GM23338 (cell line): ENCODE data around the gene PSMB7. TPM values are rescaled to one million over a fixed set of nuclear protein-coding genes. Genes with fewer than 3 reads are reported as not detected.

Experiments
- ATAC-seq: fragments of 200-7000 bp; cut with Tn5 transposase; 3 replicates; pipeline ENCODE4 v1.9.1; 2020
- DNase-seq: peaks from one replicate; pipeline ENCODE4 v3.0.0-alpha.2; 2015; ENCODE audit warnings: low spot score
- H2AFZ ChIP-seq: fragments of 200-600 bp; sonication (generic); 2 replicates; pipeline ENCODE4 v1.8.0; 2016; ENCODE audit warnings: antibody characterized with exemption, mild to moderate bottlenecking, moderate library complexity
- H3F3A ChIP-seq: fragments of 200-600 bp; sonication (generic); replicated peaks from 2 replicates; pipeline ENCODE4 v1.8.0; 2017; ENCODE audit warnings: antibody characterized with exemption, mixed run types, low read depth
- H3K27ac ChIP-seq: fragments of 200-600 bp; sonication (generic); 2 replicates; pipeline ENCODE4 v1.6.1; 2016; ENCODE audit warnings: low read depth
- H3K27me3 ChIP-seq: fragments of 200-600 bp; sonication (generic); 2 replicates; pipeline ENCODE4 v1.8.0; 2016; ENCODE audit warnings: mild to moderate bottlenecking, mixed run types, moderate library complexity; ENCODE audit not compliant: insufficient read depth
- H3K36me3 ChIP-seq: fragments of 200-600 bp; sonication (generic); 2 replicates; pipeline ENCODE4 v1.8.0; 2016; ENCODE audit warnings: mild to moderate bottlenecking; ENCODE audit not compliant: insufficient read depth
- H3K4me1 ChIP-seq: fragments of 200-600 bp; sonication (generic); 2 replicates; pipeline ENCODE4 v1.8.0; 2016; ENCODE audit warnings: mild to moderate bottlenecking, moderate library complexity; ENCODE audit not compliant: insufficient read depth
- H3K4me2 ChIP-seq: fragments of 200-600 bp; sonication (generic); 2 replicates; pipeline ENCODE4 v1.7.1; 2017; ENCODE audit warnings: mixed run types
- H3K4me3 ChIP-seq: fragments of 200-600 bp; sonication (generic); 2 replicates; pipeline ENCODE4 v1.6.1; 2016; ENCODE audit warnings: mixed run types
- H3K79me2 ChIP-seq: fragments of 200-600 bp; sonication (generic); replicated peaks from 2 replicates; pipeline ENCODE4 v1.8.0; 2017; ENCODE audit warnings: mild to moderate bottlenecking; ENCODE audit not compliant: insufficient read depth
- H3K9me2 ChIP-seq: fragments of 200-600 bp; sonication (generic); 2 replicates; pipeline ENCODE4 v1.8.0; 2017; ENCODE audit not compliant: insufficient read depth
- H4K20me1 ChIP-seq: fragments of 200-600 bp; sonication (generic); replicated peaks from 2 replicates; pipeline ENCODE4 v1.8.0; 2017; ENCODE audit warnings: mild to moderate bottlenecking; ENCODE audit not compliant: insufficient read depth
- H3K27ac Mint-ChIP-seq: 2 replicates; pipeline ENCODE4 v1.8.0; 2020; ENCODE audit warnings: inconsistent platforms, mild to moderate bottlenecking, moderate library complexity, mixed read lengths
- H3K27me3 Mint-ChIP-seq: 3 replicates; pipeline ENCODE4 v1.8.0; 2022; ENCODE audit warnings: low read depth, mild to moderate bottlenecking, moderate library complexity, mixed read lengths, inconsistent platforms; ENCODE audit not compliant: insufficient read depth, poor library complexity
- H3K36me3 Mint-ChIP-seq: 3 replicates; pipeline ENCODE4 v1.8.0; 2021; ENCODE audit warnings: low read depth, mild to moderate bottlenecking, inconsistent platforms, moderate library complexity, mixed read lengths
- H3K4me1 Mint-ChIP-seq: 3 replicates; pipeline ENCODE4 v1.8.0; 2020; ENCODE audit warnings: mild to moderate bottlenecking, inconsistent platforms, mixed read lengths
- H3K4me3 Mint-ChIP-seq: 3 replicates; pipeline ENCODE4 v1.8.0; 2021; ENCODE audit warnings: moderate library complexity, mild to moderate bottlenecking, inconsistent platforms, mixed read lengths
- H3K9me3 Mint-ChIP-seq: 3 replicates; pipeline ENCODE4 v1.8.0; 2020; ENCODE audit warnings: moderate library complexity, mild to moderate bottlenecking, inconsistent platforms, mixed read lengths
- CREB1 ChIP-seq: fragments of 250-450 bp; sonication (Bioruptor Pico); IDR thresholded peaks from 2 replicates; pipeline ENCODE4 v1.5.0; 2020; ENCODE audit warnings: low read depth, mild to moderate bottlenecking, moderate library complexity
- CTCF ChIP-seq, 2 experiments: fragments of 200-600 bp in 1 of 2; sonication (generic) in 1 of 2; conservative IDR thresholded peaks; 2 replicates each; pipeline versions ENCODE4 v1.5.1 to v1.6.1; 2016 to 2017; ENCODE audit warnings: antibody characterized with exemption in 2 of 2, low read depth in 2 of 2, mild to moderate bottlenecking in 2 of 2, moderate library complexity in 1 of 2
- ETS1 ChIP-seq: IDR thresholded peaks from 2 replicates; pipeline ENCODE4 v1.6.1; 2016; ENCODE audit warnings: antibody characterized with exemption
- EZH2 ChIP-seq: fragments of 200-600 bp; sonication (generic); IDR thresholded peaks from one replicate; pipeline ENCODE4 v1.8.0; 2017; ENCODE audit warnings: antibody characterized with exemption, mild to moderate bottlenecking, low read depth; ENCODE audit not compliant: unreplicated experiment
- EZH2phosphoT487 ChIP-seq: fragments of 200-600 bp; sonication (generic); IDR thresholded peaks from one replicate; pipeline ENCODE4 v1.8.1; 2018; ENCODE audit warnings: antibody characterized with exemption; ENCODE audit not compliant: unreplicated experiment
- JUNB ChIP-seq: IDR thresholded peaks from one replicate; pipeline ENCODE4 v1.6.1; 2016; ENCODE audit warnings: antibody characterized with exemption; ENCODE audit not compliant: unreplicated experiment
- NANOG ChIP-seq: IDR thresholded peaks from 2 replicates; pipeline ENCODE4 v1.6.1; 2016; ENCODE audit warnings: antibody characterized with exemption, borderline replicate concordance
- POLR2AphosphoS5 ChIP-seq: IDR thresholded peaks from 2 replicates; pipeline ENCODE4 v1.6.1; 2016; ENCODE audit warnings: antibody characterized with exemption, low read depth
- STAT1 ChIP-seq: IDR thresholded peaks from one replicate; pipeline ENCODE4 v1.6.1; 2016; ENCODE audit warnings: antibody characterized with exemption; ENCODE audit not compliant: unreplicated experiment
- ZNF114 ChIP-seq: fragments of 250-450 bp; sonication (Bioruptor Pico); IDR thresholded peaks from 2 replicates; pipeline ENCODE4 v1.5.0; 2020; ENCODE audit warnings: mild to moderate bottlenecking, moderate library complexity
- ZNF331 ChIP-seq: fragments of 250-450 bp; sonication (Bioruptor Pico); IDR thresholded peaks from 2 replicates; pipeline ENCODE4 v1.5.0; 2020; ENCODE audit warnings: low read depth, mild to moderate bottlenecking, moderate library complexity
- polyA plus RNA-seq: library from polyadenylated mRNA; unstranded; fragments of >200 nt; fragmentation: Nextera tagmentation; extraction: Ambion mirVana; gene quantifications from 2 replicates; pipeline ENCODE4 v1.2.1, GENCODE V29; 2016
- total RNA-seq: library from RNA; depleted of rRNA; stranded (reverse); fragments of >200 nt; shearing (Covaris generic); gene quantifications from 2 replicates; pipeline ENCODE4 v1.2.3, GENCODE V29; 2014
- TF ChIP-seq, protein P1 (sequence below): IDR thresholded peaks from one replicate; pipeline ENCODE4 v1.6.1; 2018; ENCODE audit warnings: antibody characterized with exemption; ENCODE audit not compliant: unreplicated experiment
- TF ChIP-seq, protein P2 (sequence below): fragments of 250-450 bp; sonication (Bioruptor Pico); IDR thresholded peaks from 2 replicates; pipeline ENCODE4 v1.5.0; 2020; ENCODE audit warnings: mild to moderate bottlenecking, moderate library complexity

The PSMB7 gene
- total and polyA plus RNA-seq, 2 experiments from 2014 or later = 255 to 268 TPM

GRCh38 chr9:124386201-124386600 is 29.0 kb downstream of the PSMB7 start:
- H4K20me1 ChIP-seq = peaks cover 16% of the 10 kb centered on the region
- TF ChIP-seq, protein P1, sequence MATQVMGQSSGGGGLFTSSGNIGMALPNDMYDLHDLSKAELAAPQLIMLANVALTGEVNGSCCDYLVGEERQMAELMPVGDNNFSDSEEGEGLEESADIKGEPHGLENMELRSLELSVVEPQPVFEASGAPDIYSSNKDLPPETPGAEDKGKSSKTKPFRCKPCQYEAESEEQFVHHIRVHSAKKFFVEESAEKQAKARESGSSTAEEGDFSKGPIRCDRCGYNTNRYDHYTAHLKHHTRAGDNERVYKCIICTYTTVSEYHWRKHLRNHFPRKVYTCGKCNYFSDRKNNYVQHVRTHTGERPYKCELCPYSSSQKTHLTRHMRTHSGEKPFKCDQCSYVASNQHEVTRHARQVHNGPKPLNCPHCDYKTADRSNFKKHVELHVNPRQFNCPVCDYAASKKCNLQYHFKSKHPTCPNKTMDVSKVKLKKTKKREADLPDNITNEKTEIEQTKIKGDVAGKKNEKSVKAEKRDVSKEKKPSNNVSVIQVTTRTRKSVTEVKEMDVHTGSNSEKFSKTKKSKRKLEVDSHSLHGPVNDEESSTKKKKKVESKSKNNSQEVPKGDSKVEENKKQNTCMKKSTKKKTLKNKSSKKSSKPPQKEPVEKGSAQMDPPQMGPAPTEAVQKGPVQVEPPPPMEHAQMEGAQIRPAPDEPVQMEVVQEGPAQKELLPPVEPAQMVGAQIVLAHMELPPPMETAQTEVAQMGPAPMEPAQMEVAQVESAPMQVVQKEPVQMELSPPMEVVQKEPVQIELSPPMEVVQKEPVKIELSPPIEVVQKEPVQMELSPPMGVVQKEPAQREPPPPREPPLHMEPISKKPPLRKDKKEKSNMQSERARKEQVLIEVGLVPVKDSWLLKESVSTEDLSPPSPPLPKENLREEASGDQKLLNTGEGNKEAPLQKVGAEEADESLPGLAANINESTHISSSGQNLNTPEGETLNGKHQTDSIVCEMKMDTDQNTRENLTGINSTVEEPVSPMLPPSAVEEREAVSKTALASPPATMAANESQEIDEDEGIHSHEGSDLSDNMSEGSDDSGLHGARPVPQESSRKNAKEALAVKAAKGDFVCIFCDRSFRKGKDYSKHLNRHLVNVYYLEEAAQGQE = no peak
- TF ChIP-seq POLR2AphosphoS5 (no peak), EZH2 (no peak), JUNB (no peak), ETS1 (no peak), STAT1 (no peak), ZNF114 (CRISPR knock-in tag) (no peak), ZNF331 (CRISPR knock-in tag) (no peak), CREB1 (no peak), NANOG (no peak), CTCF (conservative IDR thresholded peaks at IDR 0.05; ENCODE audit: low read depth in 2 of 2) (no peak), EZH2phosphoT487 (no peak)
- TF ChIP-seq, protein P2, sequence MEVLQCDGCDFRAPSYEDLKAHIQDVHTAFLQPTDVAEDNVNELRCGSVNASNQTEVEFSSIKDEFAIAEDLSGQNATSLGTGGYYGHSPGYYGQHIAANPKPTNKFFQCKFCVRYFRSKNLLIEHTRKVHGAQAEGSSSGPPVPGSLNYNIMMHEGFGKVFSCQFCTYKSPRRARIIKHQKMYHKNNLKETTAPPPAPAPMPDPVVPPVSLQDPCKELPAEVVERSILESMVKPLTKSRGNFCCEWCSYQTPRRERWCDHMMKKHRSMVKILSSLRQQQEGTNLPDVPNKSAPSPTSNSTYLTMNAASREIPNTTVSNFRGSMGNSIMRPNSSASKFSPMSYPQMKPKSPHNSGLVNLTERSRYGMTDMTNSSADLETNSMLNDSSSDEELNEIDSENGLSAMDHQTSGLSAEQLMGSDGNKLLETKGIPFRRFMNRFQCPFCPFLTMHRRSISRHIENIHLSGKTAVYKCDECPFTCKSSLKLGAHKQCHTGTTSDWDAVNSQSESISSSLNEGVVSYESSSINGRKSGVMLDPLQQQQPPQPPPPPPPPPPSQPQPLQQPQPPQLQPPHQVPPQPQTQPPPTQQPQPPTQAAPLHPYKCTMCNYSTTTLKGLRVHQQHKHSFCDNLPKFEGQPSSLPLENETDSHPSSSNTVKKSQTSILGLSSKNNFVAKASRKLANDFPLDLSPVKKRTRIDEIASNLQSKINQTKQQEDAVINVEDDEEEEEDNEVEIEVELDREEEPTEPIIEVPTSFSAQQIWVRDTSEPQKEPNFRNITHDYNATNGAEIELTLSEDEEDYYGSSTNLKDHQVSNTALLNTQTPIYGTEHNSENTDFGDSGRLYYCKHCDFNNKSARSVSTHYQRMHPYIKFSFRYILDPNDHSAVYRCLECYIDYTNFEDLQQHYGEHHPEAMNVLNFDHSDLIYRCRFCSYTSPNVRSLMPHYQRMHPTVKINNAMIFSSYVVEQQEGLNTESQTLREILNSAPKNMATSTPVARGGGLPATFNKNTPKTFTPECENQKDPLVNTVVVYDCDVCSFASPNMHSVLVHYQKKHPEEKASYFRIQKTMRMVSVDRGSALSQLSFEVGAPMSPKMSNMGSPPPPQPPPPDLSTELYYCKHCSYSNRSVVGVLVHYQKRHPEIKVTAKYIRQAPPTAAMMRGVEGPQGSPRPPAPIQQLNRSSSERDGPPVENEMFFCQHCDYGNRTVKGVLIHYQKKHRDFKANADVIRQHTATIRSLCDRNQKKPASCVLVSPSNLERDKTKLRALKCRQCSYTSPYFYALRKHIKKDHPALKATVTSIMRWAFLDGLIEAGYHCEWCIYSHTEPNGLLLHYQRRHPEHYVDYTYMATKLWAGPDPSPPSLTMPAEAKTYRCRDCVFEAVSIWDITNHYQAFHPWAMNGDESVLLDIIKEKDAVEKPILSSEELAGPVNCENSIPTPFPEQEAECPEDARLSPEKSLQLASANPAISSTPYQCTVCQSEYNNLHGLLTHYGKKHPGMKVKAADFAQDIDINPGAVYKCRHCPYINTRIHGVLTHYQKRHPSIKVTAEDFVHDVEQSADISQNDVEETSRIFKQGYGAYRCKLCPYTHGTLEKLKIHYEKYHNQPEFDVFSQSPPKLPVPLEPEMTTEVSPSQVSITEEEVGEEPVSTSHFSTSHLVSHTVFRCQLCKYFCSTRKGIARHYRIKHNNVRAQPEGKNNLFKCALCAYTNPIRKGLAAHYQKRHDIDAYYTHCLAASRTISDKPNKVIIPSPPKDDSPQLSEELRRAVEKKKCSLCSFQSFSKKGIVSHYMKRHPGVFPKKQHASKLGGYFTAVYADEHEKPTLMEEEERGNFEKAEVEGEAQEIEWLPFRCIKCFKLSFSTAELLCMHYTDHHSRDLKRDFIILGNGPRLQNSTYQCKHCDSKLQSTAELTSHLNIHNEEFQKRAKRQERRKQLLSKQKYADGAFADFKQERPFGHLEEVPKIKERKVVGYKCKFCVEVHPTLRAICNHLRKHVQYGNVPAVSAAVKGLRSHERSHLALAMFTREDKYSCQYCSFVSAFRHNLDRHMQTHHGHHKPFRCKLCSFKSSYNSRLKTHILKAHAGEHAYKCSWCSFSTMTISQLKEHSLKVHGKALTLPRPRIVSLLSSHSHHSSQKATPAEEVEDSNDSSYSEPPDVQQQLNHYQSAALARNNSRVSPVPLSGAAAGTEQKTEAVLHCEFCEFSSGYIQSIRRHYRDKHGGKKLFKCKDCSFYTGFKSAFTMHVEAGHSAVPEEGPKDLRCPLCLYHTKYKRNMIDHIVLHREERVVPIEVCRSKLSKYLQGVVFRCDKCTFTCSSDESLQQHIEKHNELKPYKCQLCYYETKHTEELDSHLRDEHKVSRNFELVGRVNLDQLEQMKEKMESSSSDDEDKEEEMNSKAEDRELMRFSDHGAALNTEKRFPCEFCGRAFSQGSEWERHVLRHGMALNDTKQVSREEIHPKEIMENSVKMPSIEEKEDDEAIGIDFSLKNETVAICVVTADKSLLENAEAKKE (CRISPR knock-in tag) = no peak
- peak overlapping the region; percentile 66 for H3K27ac Mint-ChIP-seq

More at GRCh38 chr9:124386201-124386600, 29.0 kb downstream of the PSMB7 start:
- Histone ChIP-seq H3K27ac (no peak overlapping the region), H3K36me3 (no peaks in the 10 kb centered on the region; the same call in 1 of the 2 replicates), H3K4me3 (no peak overlapping the region), H3K27me3 (no peaks in the 10 kb centered on the region), H3K4me1 (0 out of 2 replicates have a peak, but pooled peaks cover 3% of the 10 kb centered on the region), H2AFZ (no peak overlapping the region), H3K9me2 (no peaks in the 10 kb centered on the region), H3K79me2 (peaks cover 91% of the 10 kb centered on the region), H3F3A (no peaks in the 10 kb centered on the region), H3K4me2 (no peak overlapping the region)
- DNase-seq (no peak), ATAC-seq (no peak)
- peaks cover 39% of the 10 kb centered on the region for H3K4me1 Mint-ChIP-seq
- no peak overlapping the region for H3K4me3 Mint-ChIP-seq
- H3K27me3 Mint-ChIP-seq = peaks cover 3% of the 10 kb centered on the region
- no peaks in the 10 kb centered on the region for H3K9me3 Mint-ChIP-seq
- peaks cover 14% of the 10 kb centered on the region for H3K36me3 Mint-ChIP-seq
